Stimulated activated naive B cell treated with anti-CD40 and anti-IgM and Interleukin-4, amounts not matched to agents 10 μg/mL and 1 μg/mL and 100 μg/mL, for 72 hours (primary cell): ENCODE results near the gene PGAP6.
"Not testable (repeated sequence)": the region's sequence is repeated elsewhere in the genome, so short reads cannot be mapped to it uniquely, and the experiment has no call there.

Source experiments
- ATAC-seq, 2 donors: fragments of 150-1000 bp; cut with Tn5 transposase; replicated peaks; 2 replicates each; pipeline ENCODE4 v1.10.0; 2021; ENCODE audit warnings: moderate library complexity in 1 of 2
- DNase-seq: peaks from one replicate; pipeline ENCODE4 v3.0.0; 2021
- H3K27ac Mint-ChIP-seq: one replicate; pipeline ENCODE4 v1.8.0; 2022; ENCODE audit warnings: mild to moderate bottlenecking, mixed read lengths
- H3K27me3 Mint-ChIP-seq, 2 donors: one replicate each; pipeline ENCODE4 v1.8.0; 2022; ENCODE audit warnings: mixed read lengths in 2 of 2
- H3K36me3 Mint-ChIP-seq, 2 donors: one replicate each; pipeline ENCODE4 v1.8.0; 2022; ENCODE audit warnings: mixed read lengths in 2 of 2, mild to moderate bottlenecking in 1 of 2
- H3K4me1 Mint-ChIP-seq, 2 donors: one replicate each; pipeline ENCODE4 v1.8.0; 2022; ENCODE audit warnings: mixed read lengths in 2 of 2, mild to moderate bottlenecking in 1 of 2
- H3K4me3 Mint-ChIP-seq, 2 donors: one replicate each; pipeline ENCODE4 v1.8.0; 2022; ENCODE audit warnings: mild to moderate bottlenecking in 2 of 2, mixed read lengths in 2 of 2, moderate library complexity in 1 of 2
- H3K9me3 Mint-ChIP-seq, 2 donors: one replicate each; pipeline ENCODE4 v1.8.0; 2022; ENCODE audit warnings: mixed read lengths in 2 of 2, mild to moderate bottlenecking in 1 of 2

PGAP6 gene

DNA sequence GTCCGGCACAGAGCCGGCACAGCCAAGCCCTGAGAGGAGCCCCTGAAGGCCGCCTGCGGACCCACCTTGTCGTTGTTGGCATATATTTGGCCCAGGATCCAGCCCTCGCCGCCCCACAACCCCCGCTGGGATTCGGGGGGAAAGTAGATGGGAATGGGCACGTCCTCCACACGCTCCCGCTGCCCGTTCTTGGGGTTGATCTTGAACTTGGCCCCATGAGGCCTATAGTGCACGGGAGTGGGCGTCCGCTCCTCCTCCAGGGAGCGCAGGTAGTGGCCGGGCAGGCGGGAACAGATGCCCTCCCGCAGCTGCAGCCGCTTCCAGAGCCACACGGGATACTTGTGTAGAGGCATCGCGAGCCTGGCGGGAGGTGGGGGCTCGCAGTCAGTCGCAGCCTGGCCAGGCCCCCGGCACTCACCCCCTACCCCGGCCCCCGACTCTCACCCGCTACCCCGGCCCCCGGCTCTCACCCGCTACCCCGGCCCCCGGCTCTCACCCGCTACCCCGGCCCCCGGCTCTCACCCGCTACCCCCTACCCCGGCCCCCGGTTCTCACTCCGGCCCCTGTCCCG, 11.8 kb downstream of the PGAP6 start:
- ATAC-seq (no peak), DNase-seq (no peak)
- H3K36me3 Mint-ChIP-seq: peaks cover 25 to 39% of the 10 kb centered on the region in 2 donors
- H3K9me3 Mint-ChIP-seq: no peaks in the 10 kb centered on the region
- peaks cover 15 to 29% of the 10 kb centered on the region in 2 donors for H3K4me1 Mint-ChIP-seq
- H3K27me3 Mint-ChIP-seq: no peaks in the 10 kb centered on the region
- no peak overlapping the region for H3K27ac Mint-ChIP-seq
- H3K4me3 Mint-ChIP-seq: peak overlapping the region; percentile 75 to 86

DNA sequence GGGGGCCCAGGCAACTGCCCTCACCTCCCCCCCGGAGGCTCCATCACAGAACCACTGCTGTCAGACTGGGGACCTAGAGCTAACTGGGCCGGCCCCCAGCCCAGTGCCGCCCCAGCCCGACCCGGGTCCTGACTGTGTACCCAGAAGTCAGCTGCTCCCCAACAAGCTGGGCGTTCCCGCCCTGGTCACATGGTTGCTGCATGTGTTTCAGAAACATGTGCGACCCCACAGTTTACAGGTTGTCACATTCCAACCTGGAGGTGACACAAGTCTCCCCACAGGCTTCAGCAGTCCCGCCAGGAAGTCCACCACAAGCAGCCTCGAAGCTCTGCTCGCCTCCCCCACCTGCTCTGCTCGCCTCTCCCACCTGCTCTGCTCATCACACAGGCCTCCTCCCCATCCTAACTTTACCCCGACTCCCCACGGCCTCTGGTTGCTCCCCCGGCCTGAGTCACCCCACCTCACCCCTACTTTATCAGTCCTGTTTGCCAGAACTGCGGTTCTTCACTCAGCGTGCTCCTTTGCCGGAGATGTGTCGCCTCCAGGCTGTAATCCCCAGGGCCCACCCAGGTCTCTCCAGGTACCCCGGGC, 12.4 kb downstream of the PGAP6 start:
- ATAC-seq (no peak), DNase-seq (no peak)
- no peaks in the 10 kb centered on the region for H3K9me3 Mint-ChIP-seq
- H3K27me3 Mint-ChIP-seq: no peaks in the 10 kb centered on the region
- H3K36me3 Mint-ChIP-seq: peaks cover 25 to 42% of the 10 kb centered on the region in 2 donors
- peak overlapping the region; percentile 73 for H3K27ac Mint-ChIP-seq
- peaks cover 15 to 29% of the 10 kb centered on the region in 2 donors for H3K4me1 Mint-ChIP-seq
- peak overlapping the region; percentile 75 to 81 for H3K4me3 Mint-ChIP-seq

DNA sequence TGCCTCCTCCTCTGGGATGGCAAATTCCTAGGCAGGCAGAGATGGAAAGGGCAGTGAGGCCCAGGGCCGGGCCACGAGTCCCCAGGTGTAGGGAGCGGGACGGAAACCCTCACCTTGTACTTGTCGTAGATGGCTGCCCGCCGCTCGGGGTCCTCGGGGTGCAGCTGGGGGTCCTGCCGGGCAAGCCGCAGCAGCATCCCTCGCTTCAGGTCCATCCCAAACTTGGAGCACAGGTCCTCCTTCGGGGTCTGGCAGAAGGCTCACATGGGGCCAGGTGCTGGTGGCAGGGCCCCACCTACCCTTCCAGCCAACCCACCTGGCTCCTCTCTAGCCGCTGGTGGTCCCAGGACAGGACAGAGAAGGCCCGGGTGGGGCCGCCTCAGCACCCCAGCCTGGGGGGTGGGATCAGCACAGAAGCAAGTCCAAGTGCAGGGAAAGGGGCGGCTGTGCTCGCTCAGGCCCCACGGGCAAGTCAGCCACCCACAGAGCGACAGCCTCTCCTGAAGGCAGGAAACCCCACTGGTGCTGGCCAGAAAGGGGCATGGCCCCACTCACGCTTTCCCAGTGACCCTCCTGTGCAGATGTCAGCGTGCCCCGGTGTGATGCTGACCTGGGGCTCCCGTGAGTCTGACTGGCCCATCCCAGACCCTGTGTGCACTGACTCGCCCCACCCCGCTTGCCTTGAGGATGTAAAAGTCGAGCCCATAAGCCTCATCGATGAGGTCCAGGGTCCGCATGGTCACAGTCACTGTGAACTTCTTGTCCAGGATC, 13.2 kb downstream of the PGAP6 start:
- Mint-ChIP-seq H3K9me3 (no peaks in the 10 kb centered on the region), H3K36me3 (peaks cover 24 to 37% of the 10 kb centered on the region in 2 donors), H3K27ac (no peak overlapping the region), H3K4me1 (peaks cover 15 to 32% of the 10 kb centered on the region in 2 donors), H3K27me3 (peaks cover 3 to 4% of the 10 kb centered on the region in 2 donors), H3K4me3 (no peak overlapping the region)
- DNase-seq (no peak), ATAC-seq (no peak)

- H3K4me3 Mint-ChIP-seq: no peak overlapping the region
- ATAC-seq: no peak
- DNase-seq: no peak
- no peak overlapping the region for H3K27ac Mint-ChIP-seq
- H3K9me3 Mint-ChIP-seq: no peaks in the 10 kb centered on the region
- H3K4me1 Mint-ChIP-seq: peaks cover 15 to 38% of the 10 kb centered on the region in 2 donors
- peaks cover 6 to 12% of the 10 kb centered on the region in 2 donors for H3K27me3 Mint-ChIP-seq
- H3K36me3 Mint-ChIP-seq: peaks cover 19 to 34% of the 10 kb centered on the region in 2 donors
These were observed 14.4 kb downstream of the PGAP6 start for GRCh38 chr16:367333-367903.

DNA sequence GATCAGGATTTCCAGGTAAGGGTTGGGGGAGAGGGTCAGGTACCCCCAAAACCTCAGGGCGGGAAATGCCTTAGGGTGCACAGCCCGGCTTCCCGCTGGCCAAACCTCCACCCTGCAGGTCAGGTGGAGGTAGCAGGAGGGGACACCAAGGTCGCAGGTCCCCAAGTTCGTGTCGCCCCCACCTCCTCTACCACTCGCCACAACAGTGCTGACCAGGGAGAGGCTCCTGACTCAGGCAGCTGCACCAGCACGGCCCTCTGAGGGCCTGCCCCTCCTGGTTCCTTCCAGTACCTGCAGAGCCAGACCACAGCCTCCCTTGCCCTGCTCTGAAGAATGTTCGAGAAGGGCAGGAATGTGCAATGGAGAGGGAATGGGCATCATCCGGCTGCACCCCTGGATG, 15.3 kb downstream of the PGAP6 start:
- ATAC-seq: no peak
- peaks cover 21 to 39% of the 10 kb centered on the region in 2 donors for H3K4me1 Mint-ChIP-seq
- H3K27ac Mint-ChIP-seq: no peak overlapping the region
- H3K9me3 Mint-ChIP-seq: no peaks in the 10 kb centered on the region
- DNase-seq: no peak
- H3K36me3 Mint-ChIP-seq: peaks cover 18 to 28% of the 10 kb centered on the region in 2 donors
- H3K27me3 Mint-ChIP-seq: peaks cover 14 to 18% of the 10 kb centered on the region in 2 donors
- no peak overlapping the region for H3K4me3 Mint-ChIP-seq

DNA sequence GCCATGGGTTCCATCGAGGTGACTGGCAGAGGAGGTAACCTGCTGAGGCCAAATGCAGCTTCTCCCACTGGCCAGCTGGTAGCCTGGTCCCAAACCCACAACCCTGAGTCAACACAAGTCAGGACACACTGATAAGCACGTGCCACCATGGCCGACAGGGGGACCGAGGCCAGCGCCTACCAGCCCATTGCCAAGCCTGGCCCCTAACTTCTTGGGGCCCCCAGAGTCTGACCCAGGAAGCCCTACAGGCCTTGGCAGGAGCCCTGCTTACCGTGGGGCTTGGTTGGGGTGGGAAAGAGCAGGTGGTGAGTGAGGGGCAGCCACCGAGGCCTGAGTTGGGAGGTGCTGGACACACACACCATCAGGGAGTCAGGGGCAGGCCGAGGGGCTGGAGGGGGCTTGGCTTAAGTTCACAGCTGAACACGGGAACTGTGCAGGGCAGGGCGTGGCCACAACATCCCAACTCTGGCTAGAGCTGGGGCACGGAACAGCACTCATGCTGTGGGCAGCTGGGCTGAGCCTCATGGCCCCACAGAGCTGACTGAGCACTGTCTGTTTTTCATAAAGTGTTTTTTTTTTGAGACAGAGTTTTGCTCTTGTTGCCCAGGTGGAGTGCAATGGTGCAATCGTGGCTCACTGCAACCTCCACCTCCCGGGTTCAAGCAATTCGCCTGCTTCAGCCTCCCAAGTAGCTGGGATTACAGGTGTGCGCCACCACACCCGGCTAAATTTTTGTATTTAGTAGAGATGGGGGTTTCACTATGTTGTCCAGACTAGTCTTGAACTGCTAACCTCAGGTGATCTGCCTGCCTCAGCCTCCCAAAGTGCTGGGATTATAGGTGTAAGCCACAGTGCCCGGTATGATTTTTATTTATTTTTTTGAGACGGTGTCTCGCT, 16.9 kb downstream of the PGAP6 start:
- Mint-ChIP-seq H3K27me3 (peaks cover 14 to 18% of the 10 kb centered on the region in 2 donors), H3K4me1 (peaks cover 13 to 30% of the 10 kb centered on the region in 2 donors), H3K4me3 (no peak overlapping the region), H3K36me3 (peaks cover 13 to 23% of the 10 kb centered on the region in 2 donors), H3K27ac (peak overlapping the region; percentile 47), H3K9me3 (no peaks in the 10 kb centered on the region)
- no peak for DNase-seq
- ATAC-seq: no peak

- DNase-seq (no peak), ATAC-seq (no peak)
- H3K27me3 Mint-ChIP-seq: peaks cover 14 to 18% of the 10 kb centered on the region in 2 donors
- peak overlapping the region; percentile 31 for H3K27ac Mint-ChIP-seq
- peaks cover 8 to 20% of the 10 kb centered on the region in 2 donors for H3K4me1 Mint-ChIP-seq
- peaks cover 13 to 19% of the 10 kb centered on the region in 2 donors for H3K36me3 Mint-ChIP-seq
- H3K4me3 Mint-ChIP-seq: no peak overlapping the region
- H3K9me3 Mint-ChIP-seq: no peaks in the 10 kb centered on the region
These were observed 17.9 kb downstream of the PGAP6 start for GRCh38 chr16:363766-364490.

- ATAC-seq (no peak), DNase-seq (no peak)
- Mint-ChIP-seq H3K27me3 (peaks cover 14 to 18% of the 10 kb centered on the region in 2 donors), H3K27ac (peak overlapping the region; percentile 31), H3K4me1 (peaks cover 8 to 16% of the 10 kb centered on the region in 2 donors), H3K9me3 (no peaks in the 10 kb centered on the region), H3K4me3 (no peak overlapping the region), H3K36me3 (peaks cover 13 to 16% of the 10 kb centered on the region in 2 donors)
These were observed 18.5 kb downstream of the PGAP6 start for GRCh38 chr16:363110-363765.

DNA sequence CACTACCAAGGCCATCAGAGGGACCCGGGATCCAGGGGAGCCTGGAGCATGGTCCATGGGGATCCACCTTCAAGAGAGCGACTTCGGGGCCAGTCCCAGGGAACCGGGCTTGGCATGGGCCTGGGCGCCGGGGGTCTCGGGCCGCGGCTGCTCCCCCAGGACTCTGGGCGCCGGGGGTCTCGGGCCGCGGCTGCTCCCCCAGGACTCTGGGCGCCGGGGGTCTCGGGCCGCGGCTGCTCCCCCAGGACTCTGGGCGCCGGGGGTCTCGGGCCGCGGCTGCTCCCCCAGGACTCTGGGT, 19.1 kb downstream of the PGAP6 start:
- Mint-ChIP-seq H3K4me1 (peaks cover 8 to 16% of the 10 kb centered on the region in 2 donors), H3K27me3 (peaks cover 14 to 18% of the 10 kb centered on the region in 2 donors), H3K36me3 (peaks cover 11 to 15% of the 10 kb centered on the region in 2 donors)
- peak; percentile 5 to 6 for ATAC-seq
- not testable (repeated sequence) for H3K4me3 Mint-ChIP-seq, DNase-seq, H3K27ac Mint-ChIP-seq, H3K9me3 Mint-ChIP-seq

DNA sequence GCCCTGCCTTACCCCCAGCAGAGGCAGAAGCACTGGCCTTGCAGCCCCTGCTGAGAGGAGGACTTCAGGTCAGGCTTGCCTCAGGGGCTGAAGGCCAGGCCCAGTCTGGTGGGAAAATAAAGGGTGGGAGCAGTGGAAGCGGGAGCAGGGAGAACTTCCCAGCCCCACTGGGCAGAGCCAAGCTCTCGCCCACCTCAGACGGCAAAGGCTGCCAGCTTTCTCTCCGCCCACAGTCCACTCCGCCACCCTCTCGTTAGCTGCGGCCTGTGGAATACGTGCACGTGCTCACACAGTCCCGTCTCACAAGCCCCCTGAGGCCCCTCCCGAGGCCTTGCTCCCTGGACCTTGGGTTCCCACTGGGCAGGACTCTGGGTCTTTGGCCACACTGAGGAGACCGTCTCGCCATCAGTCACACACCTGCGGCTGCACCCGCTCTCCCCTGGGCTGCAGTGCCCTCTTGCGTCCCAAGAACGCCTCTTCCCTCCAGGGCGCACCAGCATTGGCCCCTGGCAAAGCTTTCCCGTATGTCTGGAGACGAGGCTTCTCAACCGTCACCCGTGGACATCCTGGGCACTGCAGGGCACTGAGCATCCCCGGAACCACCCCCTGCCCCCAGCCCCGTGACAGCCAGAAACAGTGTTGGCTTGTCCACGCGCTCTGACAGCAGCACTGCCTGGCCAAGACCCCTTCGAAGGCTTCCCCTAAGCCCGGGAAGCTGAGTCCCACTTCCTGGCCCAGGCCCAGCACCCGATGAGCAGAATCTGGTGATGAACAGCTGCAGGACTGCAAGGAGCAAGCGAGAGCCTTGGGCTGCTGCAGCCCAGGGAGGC, 19.7 kb downstream of the PGAP6 start:
- ATAC-seq (peak; percentile 92 to 93), DNase-seq (peak; percentile 61)
- Mint-ChIP-seq H3K4me1 (peaks cover 8 to 16% of the 10 kb centered on the region in 2 donors), H3K9me3 (no peaks in the 10 kb centered on the region), H3K27ac (peak overlapping the region; percentile 56), H3K4me3 (no peak overlapping the region), H3K27me3 (peaks cover 14 to 18% of the 10 kb centered on the region in 2 donors), H3K36me3 (peaks cover 6 to 9% of the 10 kb centered on the region in 2 donors)

- Mint-ChIP-seq H3K9me3 (no peaks in the 10 kb centered on the region), H3K4me1 (peaks cover 8 to 16% of the 10 kb centered on the region in 2 donors), H3K36me3 (peaks cover 0 to 3% of the 10 kb centered on the region in 2 donors), H3K27me3 (peaks cover 14 to 18% of the 10 kb centered on the region in 2 donors), H3K4me3 (no peak overlapping the region), H3K27ac (no peak overlapping the region)
- no peak for DNase-seq
- ATAC-seq: no peak
These were observed 20.4 kb downstream of the PGAP6 start for GRCh38 chr16:361341-361871.

GRCh38 chr16:360698-361336, 21.0 kb downstream of the PGAP6 start:
- ATAC-seq: no peak
- Mint-ChIP-seq H3K36me3 (peaks cover 0 to 3% of the 10 kb centered on the region in 2 donors), H3K9me3 (no peaks in the 10 kb centered on the region), H3K4me3 (no peak overlapping the region), H3K27me3 (peaks cover 14 to 18% of the 10 kb centered on the region in 2 donors), H3K4me1 (peaks cover 8 to 16% of the 10 kb centered on the region in 2 donors), H3K27ac (no peak overlapping the region)
- DNase-seq: no peak
